Aorta (tissue), 5 donors: Measurements from ENCODE around the gene TMPRSS7. TPM values are rescaled to one million over a fixed set of nuclear protein-coding genes. Genes with fewer than 3 reads are reported as not detected.

Source experiments
- ATAC-seq: fragments of 200-7000 bp; cut with Tn5 transposase; one replicate; pipeline ENCODE4 v1.9.1; 2022; ENCODE audit warnings: moderate library complexity; ENCODE audit not compliant: low FRiP score
- DNase-seq, 2 donors: peaks; one replicate each; pipeline ENCODE4 v3.0.0-alpha.2; 2020
- H3K27ac ChIP-seq, 2 donors: one replicate each; pipeline ENCODE4 v1.5.1; 2013; ENCODE audit warnings: low read length in 2 of 2, mild to moderate bottlenecking in 2 of 2, moderate library complexity in 2 of 2, control low read depth in 1 of 2, inconsistent platforms in 1 of 2, low read depth in 1 of 2
- H3K27me3 ChIP-seq, 2 donors: one replicate each; pipeline ENCODE4 v1.6.1; 2013; ENCODE audit warnings: control low read depth in 1 of 2, low read length in 1 of 2, mild to moderate bottlenecking in 1 of 2, moderate library complexity in 1 of 2; ENCODE audit not compliant: insufficient read depth in 2 of 2, control insufficient read depth in 1 of 2
- H3K36me3 ChIP-seq, 2 donors: one replicate each; pipeline ENCODE4 v1.6.1; 2013; ENCODE audit warnings: control low read depth in 1 of 2, low read length in 1 of 2, mild to moderate bottlenecking in 1 of 2; ENCODE audit not compliant: insufficient read depth in 2 of 2, control insufficient read depth in 1 of 2
- H3K4me1 ChIP-seq, 2 donors: one replicate each; pipeline ENCODE4 v1.6.1; 2013; ENCODE audit warnings: low read length in 2 of 2, control low read depth in 1 of 2, mild to moderate bottlenecking in 1 of 2, moderate library complexity in 1 of 2; ENCODE audit not compliant: insufficient read depth in 2 of 2, control insufficient read depth in 1 of 2
- H3K4me3 ChIP-seq, 2 donors: one replicate each; pipeline ENCODE4 v1.5.1; 2013; ENCODE audit warnings: low read length in 2 of 2, control low read depth in 1 of 2, mild to moderate bottlenecking in 1 of 2
- H3K9me3 ChIP-seq: one replicate; pipeline ENCODE4 v1.6.1; 2013; ENCODE audit warnings: mild to moderate bottlenecking, low read length; ENCODE audit not compliant: control insufficient read depth
- WGBS, 2 donors: extraction: QIAGEN DNeasy Blood & Tissue Kit; methylation state at CpG; one replicate each; pipeline ENCODE4 v1.1.7; 2013; 5-methylcytosine and 5-hydroxymethylcytosine counted together
- intact Hi-C, 2 donors: fragments of 100-400 bp; cut with DNase I; formaldehyde crosslinking; loops; one replicate each; pipeline versions ENCODE4 v1.14.2 to v1.15.0; 2022
- polyA plus RNA-seq, 2 donors: library from polyadenylated mRNA; stranded (reverse); fragments of 200-250 nt; gene quantifications; one replicate each; pipeline ENCODE4 v1.2.3, GENCODE V29; 2013
- total RNA-seq, 2 donors: library from RNA; stranded (reverse); fragmentation: NEBNext Ultra II Directional; extraction: Animal tissue kit (Norgen Biotek cat#: 25700); gene quantifications; one replicate each; pipeline ENCODE4 v1.2.1, GENCODE V29; 2021
- donor health status: healthy with polysubstance abuse.
- donor health status: Bipolar disorder and iron deficiency.
- donor health status: DM: no; HTN: no; CAD: no.
- donor health status: DM: no; HTN: no; CAD: no.
- donor health status: DM: yes; HTN: yes; CAD: no.

Gene TMPRSS7
- total and polyA plus RNA-seq, 4 donors = not detected

DNA sequence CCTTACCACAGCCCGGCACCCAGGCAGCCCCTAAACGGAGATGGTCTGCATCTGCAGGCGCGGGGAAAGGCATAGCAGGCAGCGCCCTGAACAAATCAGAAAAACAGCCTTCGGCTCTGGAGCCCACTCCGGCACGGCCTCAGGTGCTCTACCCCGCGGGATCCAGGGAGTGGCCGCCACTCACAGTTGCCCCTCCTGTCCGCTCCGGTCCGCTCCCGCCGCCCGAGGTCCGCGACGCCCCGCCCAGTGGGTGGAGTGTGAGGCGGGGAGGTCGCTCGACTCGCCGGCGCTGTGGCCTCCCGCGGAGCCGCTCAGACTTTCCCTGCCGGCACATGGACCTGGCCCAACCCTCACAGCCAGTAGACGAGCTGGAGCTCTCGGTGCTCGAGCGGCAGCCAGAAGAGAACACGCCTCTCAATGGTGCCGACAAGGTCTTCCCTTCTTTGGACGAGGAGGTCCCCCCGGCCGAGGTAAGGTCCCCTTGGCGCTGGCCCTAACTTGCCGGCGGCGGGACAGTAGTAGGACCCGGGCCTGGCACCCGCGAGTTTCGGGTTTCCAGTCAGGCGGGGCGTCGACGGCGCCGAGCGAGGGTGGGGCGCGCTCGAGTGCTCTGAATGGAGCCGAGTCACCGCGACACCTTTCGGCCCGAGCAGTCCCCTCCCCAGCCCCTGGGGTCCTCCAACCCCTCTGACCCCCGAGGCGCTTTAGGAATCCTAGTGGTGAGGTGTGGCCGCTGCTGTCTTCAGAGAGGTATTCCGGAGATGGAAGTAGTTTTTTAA is 51.7 kb downstream of the TMPRSS7 start, which contains the start of gene C3orf52:
C3orf52 (plus strand) TSS at position 314 of the 779 bp plus-strand sequence; CDS start at position 333, 19 bp downstream.
- 0 to 1% methylated on average over 54 to 67 of the region's 67 CpGs for WGBS, 2 donors
- peak; percentile 96 for ATAC-seq
- Histone ChIP-seq H3K4me3 (peak within 1 kb of the TSS; percentile 55 to 56), H3K9me3 (no peaks in the 10 kb centered on the region), H3K27me3 (no peaks in the 10 kb centered on the region), H3K4me1 (peaks cover 0 to 3% of the 10 kb centered on the region in 2 donors), H3K36me3 (no peaks in the 10 kb centered on the region), H3K27ac (peak within 1 kb of the TSS in 1 of 2 donors; percentile 33)
- DNase-seq = peak; percentile 87 to 95
- intact Hi-C loops = no loop called here

DNA sequence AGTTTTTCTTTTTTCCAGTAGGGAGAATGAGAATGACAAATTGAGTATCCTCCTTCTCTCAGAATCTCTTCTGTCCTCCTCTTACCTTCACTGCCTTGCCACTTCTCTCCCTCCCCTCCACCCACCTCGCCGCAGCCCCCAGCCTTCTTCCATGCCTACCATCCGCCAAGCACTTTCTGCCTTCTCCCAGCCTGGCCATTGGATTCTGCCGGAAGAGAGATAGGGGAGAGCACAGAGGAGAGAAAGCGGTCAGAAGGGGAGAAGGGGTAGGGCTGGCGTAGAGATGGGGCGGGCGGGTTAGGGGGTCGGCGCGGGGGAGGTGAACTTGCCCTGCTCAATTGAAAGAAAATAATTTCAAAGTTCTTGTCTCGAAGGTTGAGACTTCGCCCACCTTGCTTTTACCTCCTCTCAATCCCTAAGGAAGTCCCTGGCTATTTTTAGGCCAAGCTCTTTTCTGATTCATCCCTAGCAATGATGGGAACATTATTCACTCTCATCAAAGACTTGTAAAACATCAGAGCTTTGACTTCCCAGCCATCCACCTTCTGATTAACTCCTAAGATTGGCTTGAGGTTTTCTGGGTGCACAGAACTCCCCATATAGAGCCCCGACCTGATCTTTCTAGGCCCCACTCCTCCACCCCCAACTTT is 52.5 kb downstream of the TMPRSS7 start:
- 8 to 14% methylated on average over 13 to 14 of the region's 14 CpGs for WGBS, 2 donors
- Histone ChIP-seq H3K4me1 (peaks cover 0 to 3% of the 10 kb centered on the region in 2 donors), H3K27me3 (no peaks in the 10 kb centered on the region), H3K36me3 (no peaks in the 10 kb centered on the region), H3K27ac (peak overlapping the region in 1 of 2 donors; percentile 33), H3K9me3 (no peaks in the 10 kb centered on the region), H3K4me3 (peak overlapping the region; percentile 55 to 56)
- no peak for ATAC-seq
- DNase-seq = no peak
- intact Hi-C loops = no loop called here

DNA sequence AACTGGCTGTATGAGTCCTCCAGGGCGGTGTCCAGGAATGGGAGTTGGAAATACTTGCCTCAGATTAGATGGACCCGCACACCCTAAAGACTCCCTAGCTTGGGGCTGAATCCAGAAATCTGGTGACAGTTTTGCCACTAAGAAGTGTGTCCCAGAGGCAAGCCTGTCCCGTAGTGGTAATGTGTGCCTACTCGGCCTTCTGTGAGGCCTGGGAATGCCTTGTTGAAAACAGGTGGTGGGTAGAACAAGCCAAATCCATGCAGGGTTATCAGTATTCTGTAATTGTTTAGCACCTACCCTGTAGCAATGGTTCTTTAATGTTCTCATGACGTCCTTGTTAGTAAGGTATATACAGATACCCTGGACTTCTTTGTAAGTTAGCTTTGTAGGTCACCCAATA is 53.2 kb downstream of the TMPRSS7 start:
- intact Hi-C loops = no loop called here
- Histone ChIP-seq H3K27ac (no peak overlapping the region), H3K9me3 (no peaks in the 10 kb centered on the region), H3K36me3 (no peaks in the 10 kb centered on the region), H3K27me3 (no peaks in the 10 kb centered on the region), H3K4me3 (peak overlapping the region in 1 of 2 donors; percentile 56), H3K4me1 (peaks cover 0 to 3% of the 10 kb centered on the region in 2 donors)
- DNase-seq = no peak
- ATAC-seq = no peak
- WGBS, 2 donors = 37 to 53% methylated on average over 5 of the region's 5 CpGs

DNA sequence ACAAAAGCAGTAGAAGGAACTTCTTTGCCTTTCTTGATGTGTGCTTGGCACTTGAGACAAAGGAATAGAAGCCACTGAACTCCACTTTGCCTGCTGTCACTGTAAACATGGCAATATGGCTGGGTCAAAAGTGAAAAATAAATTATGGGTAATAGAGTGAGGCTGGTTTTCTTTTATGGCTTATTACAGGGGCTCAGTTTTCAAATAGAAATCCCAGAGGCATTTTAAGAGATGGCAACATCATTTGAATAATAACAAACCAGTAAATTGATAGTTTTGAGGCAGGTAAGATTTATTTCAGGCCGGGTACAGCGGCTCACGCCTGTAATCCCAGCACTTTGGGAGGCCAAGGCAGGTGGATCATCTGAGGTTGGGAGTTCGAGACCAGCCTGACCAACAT is 54.4 kb downstream of the TMPRSS7 start:
- intact Hi-C loops = no loop called here
- H3K4me3 ChIP-seq = no peak overlapping the region
- DNase-seq = no peak
- no peak for ATAC-seq
- H3K27me3 ChIP-seq = no peaks in the 10 kb centered on the region
- no peaks in the 10 kb centered on the region for H3K9me3 ChIP-seq
- no peaks in the 10 kb centered on the region for H3K36me3 ChIP-seq
- peaks cover 0 to 8% of the 10 kb centered on the region in 2 donors for H3K4me1 ChIP-seq
- WGBS, 2 donors = 71 to 73% methylated on average over 4 of the region's 4 CpGs
- H3K27ac ChIP-seq = no peak overlapping the region

DNA sequence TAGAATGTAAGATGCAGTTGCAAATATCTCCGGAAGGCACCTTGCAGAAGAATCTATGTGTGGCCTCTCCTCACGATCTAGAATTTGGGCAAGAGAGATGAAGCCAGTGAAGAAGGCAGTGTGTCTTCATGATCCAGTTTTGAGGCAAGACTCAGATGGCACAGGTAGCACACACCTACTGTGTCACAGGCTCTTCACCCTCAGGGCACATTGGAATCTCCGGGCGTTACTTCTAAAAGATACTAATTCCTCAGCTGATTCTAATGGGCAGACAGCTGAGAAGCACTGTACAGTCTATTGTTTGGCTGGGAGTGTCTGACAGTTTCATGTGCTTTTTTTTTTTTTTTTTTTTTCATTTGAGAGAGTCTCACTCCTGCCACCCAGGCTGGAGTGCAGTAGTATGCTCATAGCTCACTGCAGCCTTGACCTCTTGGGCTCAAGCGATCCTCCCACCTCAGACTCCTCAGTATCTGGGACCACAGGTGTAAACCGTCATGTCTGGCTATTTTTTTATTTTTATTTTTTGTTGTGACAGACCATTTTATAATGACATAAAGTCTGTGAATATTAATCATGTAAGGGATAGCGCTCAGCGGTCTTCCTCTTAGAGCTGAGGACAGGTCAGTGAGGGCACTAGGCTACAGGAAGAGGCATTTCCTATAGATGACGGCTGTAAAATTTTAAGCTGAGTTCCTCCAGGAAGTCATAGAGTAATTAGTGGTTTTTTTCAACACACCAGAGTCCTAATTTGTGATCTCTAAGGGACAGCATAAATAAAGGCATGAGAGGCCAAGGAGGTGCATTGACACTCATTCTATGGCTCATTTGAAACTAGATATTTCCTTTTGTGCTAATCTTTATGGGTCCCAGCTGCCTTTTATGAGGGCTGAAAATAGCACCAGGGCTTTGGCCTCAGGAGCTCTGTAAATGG is 55.7 kb downstream of the TMPRSS7 start:
- Histone ChIP-seq H3K27me3 (no peaks in the 10 kb centered on the region), H3K9me3 (no peaks in the 10 kb centered on the region), H3K36me3 (no peaks in the 10 kb centered on the region), H3K4me1 (peaks cover 0 to 8% of the 10 kb centered on the region in 2 donors), H3K27ac (no peak overlapping the region), H3K4me3 (no peak overlapping the region)
- intact Hi-C loops = no loop called here
- WGBS, 2 donors = 93 to 94% methylated on average over 9 of the region's 9 CpGs
- DNase-seq (no peak), ATAC-seq (no peak)

DNA sequence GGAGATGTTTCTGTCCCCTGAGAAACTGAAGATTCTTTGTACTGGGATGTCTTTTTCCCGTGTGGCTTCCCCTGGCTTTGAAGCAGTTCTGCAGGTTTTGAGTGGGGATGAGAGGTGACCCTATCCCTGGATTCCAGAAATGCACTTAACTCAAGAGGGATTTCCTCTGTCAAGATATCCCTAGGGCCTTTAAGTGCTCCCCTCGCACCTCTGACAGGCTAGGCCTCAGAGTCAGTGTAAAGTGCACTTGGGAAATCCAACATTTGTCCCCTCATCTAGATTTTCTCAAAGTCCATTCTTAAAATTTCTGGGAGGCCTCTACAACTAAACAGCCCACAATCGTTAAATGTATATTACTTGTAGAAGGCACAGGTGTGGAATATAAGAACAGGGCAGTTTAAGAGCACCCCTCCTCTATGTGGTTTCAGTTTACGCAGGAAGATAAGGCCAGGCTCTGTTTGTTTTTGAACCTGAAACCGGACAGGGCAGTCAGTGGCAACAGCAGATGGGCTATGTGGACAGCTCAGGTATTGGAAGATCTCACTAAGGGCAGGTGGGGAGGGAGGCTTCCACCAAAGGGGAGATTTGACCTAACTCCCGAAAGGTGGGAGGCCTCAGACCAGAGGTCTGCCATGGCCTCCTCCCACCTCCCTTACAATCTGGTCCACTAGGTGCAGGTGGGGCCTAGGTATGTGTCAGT is 56.5 kb downstream of the TMPRSS7 start:
- WGBS, 2 donors = 88 to 89% methylated on average over 6 of the region's 6 CpGs
- peaks cover 0 to 8% of the 10 kb centered on the region in 2 donors for H3K4me1 ChIP-seq
- no peak overlapping the region for H3K4me3 ChIP-seq
- H3K9me3 ChIP-seq = no peaks in the 10 kb centered on the region
- ATAC-seq = no peak
- no peaks in the 10 kb centered on the region for H3K36me3 ChIP-seq
- intact Hi-C loops = no loop called here
- H3K27ac ChIP-seq = no peak overlapping the region
- DNase-seq = no peak
- no peaks in the 10 kb centered on the region for H3K27me3 ChIP-seq

DNA sequence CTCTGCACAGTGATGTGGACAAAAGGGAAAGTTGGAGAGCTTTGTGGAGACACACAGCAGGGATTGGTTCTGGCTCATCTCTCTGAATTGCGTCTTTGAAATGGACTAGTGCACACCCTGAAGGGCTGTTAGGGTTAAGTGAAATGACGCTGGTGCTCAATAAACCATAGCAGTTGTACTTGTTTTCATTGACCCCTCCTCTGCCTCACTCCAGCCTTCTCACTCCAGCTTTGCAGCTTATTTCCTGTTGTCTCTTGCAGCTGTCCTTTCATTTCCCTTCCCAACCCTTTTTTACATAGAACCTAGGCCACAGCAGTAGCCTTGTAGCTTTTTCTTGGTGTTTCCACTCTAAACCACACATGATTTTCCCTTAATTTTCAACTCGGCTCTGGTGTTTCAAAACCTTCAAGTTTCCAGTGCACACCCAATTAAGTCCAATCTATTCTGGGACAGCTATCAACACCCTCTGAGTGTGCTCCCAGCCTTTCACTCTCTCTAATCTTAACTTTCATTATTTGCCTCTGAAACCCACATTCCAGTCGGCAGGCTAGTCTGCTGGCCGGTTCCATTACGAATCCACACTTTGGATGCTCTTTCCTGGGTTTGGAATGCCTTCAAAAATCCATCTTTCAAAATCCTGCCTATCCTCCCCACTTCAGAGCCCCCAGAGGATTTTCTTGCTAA is 58.1 kb downstream of the TMPRSS7 start:
- H3K27ac ChIP-seq = no peak overlapping the region
- H3K27me3 ChIP-seq = no peaks in the 10 kb centered on the region
- no peak for DNase-seq
- intact Hi-C loops = no loop called here
- no peaks in the 10 kb centered on the region for H3K9me3 ChIP-seq
- peaks cover 0 to 8% of the 10 kb centered on the region in 2 donors for H3K4me1 ChIP-seq
- peak; percentile 31 for ATAC-seq
- H3K4me3 ChIP-seq = no peak overlapping the region
- no peaks in the 10 kb centered on the region for H3K36me3 ChIP-seq
- 26 to 27% methylated on average over 6 of the region's 6 CpGs for WGBS, 2 donors

DNA sequence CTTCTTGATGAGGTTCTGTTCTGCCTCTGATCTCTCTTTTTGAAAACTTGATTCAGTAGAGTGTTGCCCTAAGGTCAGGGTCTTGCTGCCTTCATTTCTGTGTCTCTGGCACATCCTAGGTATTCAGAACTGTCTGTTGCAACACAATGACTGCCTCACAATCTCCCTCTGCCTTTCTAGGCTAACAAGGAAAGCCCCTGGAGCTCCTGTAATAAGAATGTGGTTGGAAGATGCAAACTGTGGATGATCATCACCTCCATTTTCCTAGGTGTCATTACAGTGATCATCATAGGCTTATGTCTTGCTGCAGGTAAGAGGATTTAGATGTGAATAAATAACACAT is 58.6 kb downstream of the TMPRSS7 start:
- Histone ChIP-seq H3K9me3 (no peaks in the 10 kb centered on the region), H3K27ac (no peak overlapping the region), H3K36me3 (no peaks in the 10 kb centered on the region), H3K4me1 (peaks cover 1 to 8% of the 10 kb centered on the region in 2 donors), H3K4me3 (no peak overlapping the region), H3K27me3 (no peaks in the 10 kb centered on the region)
- no peak for ATAC-seq
- DNase-seq = no peak
- intact Hi-C loops = no loop called here
